ENCODE results near the gene AHNAK.
A peak's percentile ranks its signal among the peaks of the same experiment; 100 is the strongest.
"Not testable (repeated sequence)": the region's sequence is repeated elsewhere in the genome, so short reads cannot be mapped to it uniquely, and the experiment has no call there.

AHNAK gene

GRCh38 chr11:62461740-62462507 lies 84.7 kb downstream of the AHNAK start:
- DNase-seq (ENCODE audit: low read depth, low spot score) = no peak

GRCh38 chr11:62459080-62459479 lies 87.5 kb downstream of the AHNAK start:
- DNase-seq (ENCODE audit: low read depth, low spot score) = no peak

GRCh38 chr11:62458212-62459002 lies 88.2 kb downstream of the AHNAK start:
- no peak for DNase-seq (ENCODE audit: low read depth, low spot score)

- DNase-seq (ENCODE audit: low read depth, low spot score) = no peak
Observed at GRCh38 chr11:62457478-62457877, 89.1 kb downstream of the AHNAK start.

GRCh38 chr11:62456630-62457029 lies 90.0 kb downstream of the AHNAK start:
- no peak for DNase-seq (ENCODE audit: low read depth, low spot score)

GRCh38 chr11:62452839-62453468 lies 93.7 kb downstream of the AHNAK start:
- no peak for DNase-seq (ENCODE audit: low read depth, low spot score)

GRCh38 chr11:62452261-62452660 lies 94.3 kb downstream of the AHNAK start:
- DNase-seq (ENCODE audit: low read depth, low spot score) = no peak

- DNase-seq (ENCODE audit: low read depth, low spot score) = no peak
Observed at GRCh38 chr11:62451241-62451621, 95.4 kb downstream of the AHNAK start.

GRCh38 chr11:62450543-62451240 lies 95.9 kb downstream of the AHNAK start:
- no peak for DNase-seq (ENCODE audit: low read depth, low spot score)

- DNase-seq (ENCODE audit: low read depth, low spot score) = not testable (repeated sequence)
Observed at GRCh38 chr11:62449912-62450311, 96.7 kb downstream of the AHNAK start.

GRCh38 chr11:62449451-62449851 lies 97.2 kb downstream of the AHNAK start:
- no peak for DNase-seq (ENCODE audit: low read depth, low spot score)

GRCh38 chr11:62446091-62446490 lies 100.5 kb downstream of the AHNAK start:
- DNase-seq (ENCODE audit: low read depth, low spot score) = no peak

GRCh38 chr11:62445314-62445740 lies 101.3 kb downstream of the AHNAK start:
- DNase-seq (ENCODE audit: low read depth, low spot score) = peak; percentile 46

GRCh38 chr11:62444835-62445234 lies 101.8 kb downstream of the AHNAK start:
- DNase-seq (ENCODE audit: low read depth, low spot score) = no peak

GRCh38 chr11:62444236-62444833 lies 102.3 kb downstream of the AHNAK start:
- peak; percentile 70 for DNase-seq (ENCODE audit: low read depth, low spot score)

GRCh38 chr11:62443390-62444235 lies 103.0 kb downstream of the AHNAK start:
- no peak for DNase-seq (ENCODE audit: low read depth, low spot score)

- no peak for DNase-seq (ENCODE audit: low read depth, low spot score)
Observed at GRCh38 chr11:62439785-62440602, 106.6 kb downstream of the AHNAK start.

- no peak for DNase-seq (ENCODE audit: low read depth, low spot score)
Observed at GRCh38 chr11:62438641-62439040, 108.0 kb downstream of the AHNAK start.

- DNase-seq (ENCODE audit: low read depth, low spot score) = no peak
Observed at GRCh38 chr11:62437616-62438015, 109.0 kb downstream of the AHNAK start.

Measured in brain pericyte (primary cell).